NOMO-1 (cell line): ENCODE data around the gene FABP7.
"Not testable (repeated sequence)": the region's sequence is repeated elsewhere in the genome, so short reads cannot be mapped to it uniquely, and the experiment has no call there.

Experiments
- DNase-seq, 2 experiments: peaks; one replicate each; lab custom pipeline; 2025; ENCODE audit not compliant: unreplicated experiment in 2 of 2; lab: John Stamatoyannopoulos, UW

Gene FABP7

DNA sequence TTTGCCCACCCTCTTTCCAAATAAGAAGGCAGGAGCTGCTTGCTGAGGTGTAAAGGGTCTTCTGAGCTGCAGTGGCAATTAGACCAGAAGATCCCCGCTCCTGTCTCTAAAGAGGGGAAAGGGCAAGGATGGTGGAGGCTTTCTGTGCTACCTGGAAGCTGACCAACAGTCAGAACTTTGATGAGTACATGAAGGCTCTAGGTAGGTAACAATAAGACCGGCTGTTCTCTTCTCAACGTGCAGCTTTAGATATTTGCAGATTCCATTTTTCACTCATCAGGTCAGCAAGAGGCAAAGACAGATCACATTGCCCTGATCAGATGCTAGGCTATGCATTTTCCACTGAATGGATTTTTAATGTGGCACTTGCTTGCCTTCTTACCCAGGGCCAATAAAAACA is at the start of gene FABP7:
Gene FABP7 (plus strand): TSS at position 50 of the 400 bp plus-strand sequence. CDS start 79 bp downstream, at position 129.
- no peak for DNase-seq

DNA sequence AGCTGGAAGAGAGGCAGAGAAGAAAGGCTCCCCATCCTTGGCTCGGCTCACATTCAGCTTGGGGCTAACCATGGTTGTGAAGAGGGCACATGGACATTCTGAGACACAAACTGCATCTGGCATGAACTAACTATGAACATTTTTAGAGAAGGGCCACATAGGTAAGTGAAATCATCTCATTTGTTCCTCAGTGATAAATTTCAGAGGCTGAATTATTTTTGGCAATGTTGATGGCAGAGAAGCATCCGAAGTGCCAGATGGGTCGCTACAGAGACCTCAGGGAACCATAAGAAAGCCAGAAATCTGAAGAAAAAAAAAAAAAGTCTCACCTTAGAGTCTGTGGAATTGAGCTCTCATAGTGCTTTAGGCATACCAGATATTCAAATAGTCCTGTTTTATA is 49.2 kb upstream of the FABP7 start:
- DNase-seq = no peak

DNA sequence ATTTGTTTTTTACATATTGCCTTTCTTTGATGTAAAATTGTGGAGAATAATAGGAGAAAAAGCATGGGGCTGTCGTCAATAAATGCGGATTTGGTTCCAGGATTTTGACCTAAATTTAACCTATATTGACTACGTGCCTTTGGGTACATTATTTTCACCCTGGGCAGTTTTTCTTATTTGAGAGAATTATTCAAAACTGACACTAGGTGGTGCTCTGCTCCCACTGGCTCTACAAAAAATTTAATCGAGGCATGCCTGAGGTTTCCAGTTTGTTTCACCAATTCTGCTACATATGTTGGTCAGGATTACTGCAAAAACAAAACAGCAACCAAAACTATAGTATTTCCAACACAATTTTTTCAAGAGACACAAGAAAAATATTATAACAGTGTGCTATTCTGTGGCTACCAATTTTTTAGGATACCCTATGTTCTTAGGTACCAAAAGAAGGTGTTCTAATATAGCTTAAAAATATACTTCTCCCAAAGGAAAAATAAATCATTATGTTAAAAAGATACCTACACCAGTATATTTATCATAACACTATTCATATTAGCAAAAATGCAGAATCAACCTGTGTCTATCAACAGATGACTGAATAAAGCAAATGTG is 48.6 kb upstream of the FABP7 start:
- DNase-seq = peak; percentile 28 to 57

DNA sequence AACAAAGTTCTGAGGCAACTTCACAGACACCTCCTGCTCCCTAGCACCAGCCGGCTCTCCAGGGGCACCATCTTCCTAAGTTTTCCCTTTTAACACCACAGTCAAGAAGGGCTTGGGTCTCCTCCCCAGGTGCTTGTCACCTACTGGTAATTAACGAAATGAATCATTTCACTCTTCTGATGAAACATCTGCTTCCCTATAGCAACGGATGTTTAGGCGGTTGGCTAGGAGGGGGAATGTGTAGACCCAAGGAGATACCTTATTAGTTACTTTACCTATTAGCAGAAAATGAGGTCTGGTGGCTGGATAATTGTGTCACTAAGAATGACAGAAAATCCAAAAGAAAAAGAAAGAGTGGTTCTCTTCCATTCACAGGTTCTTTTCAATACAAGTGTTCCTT is 46.3 kb upstream of the FABP7 start:
- DNase-seq = peak in 1 of 2 experiments; percentile 41

DNA sequence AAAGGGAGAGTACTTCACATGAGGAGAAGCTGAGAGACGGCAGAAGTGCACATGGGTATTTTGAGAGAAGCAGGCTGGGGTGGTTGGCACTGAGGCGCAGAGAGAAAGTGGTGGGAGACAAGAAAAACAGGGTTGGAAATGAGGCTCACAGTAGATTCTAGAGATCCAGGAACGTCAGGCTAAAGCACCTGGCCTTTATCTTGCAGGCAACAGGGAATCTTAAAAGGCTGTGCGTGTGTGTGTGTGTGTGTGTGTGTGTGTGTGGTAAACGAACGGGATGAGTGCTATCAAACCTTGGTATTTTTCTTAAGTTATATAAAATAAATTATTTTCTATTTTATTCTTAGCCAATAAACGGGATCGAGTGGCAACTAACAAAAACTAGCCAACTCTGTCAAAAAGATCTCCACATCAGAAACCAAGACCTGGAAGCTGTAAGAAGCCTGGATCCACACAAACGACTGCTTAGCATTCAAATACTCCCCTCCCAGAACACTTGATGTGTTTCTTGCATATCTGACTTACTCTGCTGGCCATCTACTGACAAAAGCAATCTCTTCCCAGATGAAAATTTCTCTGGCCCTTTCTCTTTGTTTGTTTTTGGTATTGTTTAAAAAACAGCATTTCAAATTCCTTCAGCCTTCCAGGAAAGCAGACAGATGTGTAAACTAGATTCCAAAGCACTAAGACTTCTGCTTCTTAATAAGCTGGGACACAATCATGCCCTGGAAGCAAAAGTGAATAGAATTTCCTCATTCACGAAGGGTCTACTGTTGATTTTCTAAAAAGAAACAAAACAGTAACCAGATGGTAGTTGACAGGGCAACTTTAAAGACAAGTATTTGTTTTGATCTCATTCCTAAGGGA is 44.8 kb upstream of the FABP7 start:
- no peak for DNase-seq

DNA sequence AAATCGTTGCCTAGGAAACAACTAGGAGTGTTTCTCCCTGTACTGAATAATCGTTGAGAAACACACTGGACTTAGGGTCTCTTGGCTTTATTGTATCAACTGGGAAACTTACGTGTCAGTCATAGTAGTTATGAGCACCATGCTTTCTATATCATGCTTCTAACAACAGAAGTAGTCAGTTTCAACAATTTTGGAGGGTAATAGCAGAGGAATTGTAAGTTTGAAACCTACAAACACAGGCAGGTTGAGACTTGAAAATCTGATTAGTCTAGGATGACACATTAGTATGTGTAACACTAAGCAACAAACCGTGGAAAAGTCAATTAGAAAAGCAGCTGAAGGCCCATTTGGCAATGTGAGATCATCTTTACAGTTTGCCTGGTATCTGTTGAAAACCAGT is 43.9 kb upstream of the FABP7 start:
- no peak for DNase-seq

DNA sequence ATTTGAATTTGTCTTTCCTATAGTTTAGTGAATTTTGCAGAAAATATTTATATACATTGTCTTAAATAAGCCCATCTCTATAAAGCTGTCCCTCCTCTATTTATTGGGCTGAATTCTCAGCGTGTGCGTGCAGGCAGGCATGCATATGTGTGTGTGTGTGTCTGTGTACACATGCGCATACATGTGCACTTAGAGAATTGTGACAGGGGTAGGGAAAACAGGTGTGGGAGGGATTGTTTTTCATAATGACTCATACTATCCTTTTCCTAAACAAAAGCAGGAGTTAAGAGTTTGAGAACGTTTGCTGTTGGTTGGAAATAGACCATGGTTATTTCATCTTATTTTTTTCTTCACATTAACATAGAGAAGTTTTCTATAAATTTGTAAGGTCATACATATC is 43.4 kb upstream of the FABP7 start:
- DNase-seq = no peak

DNA sequence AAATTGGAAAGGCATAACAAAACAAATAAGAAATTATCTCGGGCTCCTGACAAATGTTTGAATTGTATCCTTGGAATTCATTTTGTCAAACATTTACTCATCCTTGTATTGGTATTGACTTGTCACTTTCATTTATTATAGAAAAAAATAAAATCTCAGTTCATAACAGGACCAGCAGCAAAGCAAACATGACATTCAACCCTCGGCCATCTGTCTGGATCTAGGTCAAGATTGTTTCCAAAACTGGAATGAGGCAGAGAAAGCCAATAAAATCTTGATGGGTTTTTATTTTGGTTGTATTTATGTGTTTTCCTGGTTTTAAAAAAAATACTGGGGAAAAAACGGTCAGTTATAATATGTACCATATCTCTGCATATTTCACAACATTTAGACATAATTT is 42.9 kb upstream of the FABP7 start:
- DNase-seq = no peak

DNA sequence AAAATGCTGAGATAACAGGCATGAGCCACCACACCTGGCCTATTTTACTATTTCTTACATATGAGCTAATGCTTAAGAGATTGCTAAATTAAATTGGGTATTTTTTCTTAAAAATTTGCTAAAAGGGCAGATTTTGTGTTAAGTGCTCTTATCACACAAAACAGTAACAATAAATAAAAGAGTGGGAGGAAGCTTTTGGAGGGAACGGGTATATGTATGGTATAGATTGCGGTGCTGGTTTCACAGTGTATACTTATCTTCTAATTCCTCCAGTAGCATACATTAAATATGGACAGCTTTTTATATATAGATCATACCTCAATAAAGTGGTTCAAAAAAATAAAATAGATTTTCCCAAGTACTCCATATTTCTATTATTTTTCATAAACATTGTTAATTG is 39.4 kb upstream of the FABP7 start:
- no peak for DNase-seq

DNA sequence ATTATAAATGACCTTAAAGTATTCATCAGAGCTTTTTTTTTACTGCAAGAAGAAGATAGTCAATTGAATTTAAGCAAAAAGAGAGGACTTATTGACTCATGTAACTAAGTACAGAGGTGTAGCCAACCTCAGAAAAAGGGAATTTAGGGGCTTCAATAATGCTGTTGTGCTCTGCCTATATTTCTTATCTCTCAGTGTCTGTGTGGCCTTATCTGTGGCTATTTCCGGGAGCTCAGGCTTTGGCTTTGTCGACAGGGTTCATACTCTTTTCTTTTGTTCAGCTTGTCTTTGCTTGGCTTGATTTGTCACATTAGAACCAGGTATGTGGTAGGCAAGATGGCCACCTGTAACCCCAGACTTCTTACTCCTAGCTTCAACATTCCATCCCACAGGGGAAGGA is 38.6 kb upstream of the FABP7 start:
- no peak for DNase-seq

DNA sequence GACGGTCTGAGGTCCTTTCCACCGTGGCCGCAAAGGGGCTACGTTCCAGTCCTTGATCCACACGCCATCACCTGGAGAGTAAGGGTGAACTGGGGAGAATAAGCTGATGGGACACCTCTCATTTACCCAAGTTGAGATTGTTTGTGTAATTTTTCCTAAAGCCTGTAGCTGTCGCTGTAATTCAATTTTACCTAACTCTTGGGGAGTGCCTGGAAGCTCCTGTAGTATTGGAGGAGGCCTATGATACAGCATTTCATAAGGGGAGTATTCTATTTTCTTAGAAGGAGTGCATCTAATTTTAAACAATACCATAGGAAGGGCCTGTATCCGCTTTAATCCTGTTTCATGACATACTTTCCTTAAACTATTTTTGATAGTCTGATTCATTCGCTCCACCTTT is 35.3 kb upstream of the FABP7 start:
- DNase-seq = peak in 1 of 2 experiments; percentile 24

DNA sequence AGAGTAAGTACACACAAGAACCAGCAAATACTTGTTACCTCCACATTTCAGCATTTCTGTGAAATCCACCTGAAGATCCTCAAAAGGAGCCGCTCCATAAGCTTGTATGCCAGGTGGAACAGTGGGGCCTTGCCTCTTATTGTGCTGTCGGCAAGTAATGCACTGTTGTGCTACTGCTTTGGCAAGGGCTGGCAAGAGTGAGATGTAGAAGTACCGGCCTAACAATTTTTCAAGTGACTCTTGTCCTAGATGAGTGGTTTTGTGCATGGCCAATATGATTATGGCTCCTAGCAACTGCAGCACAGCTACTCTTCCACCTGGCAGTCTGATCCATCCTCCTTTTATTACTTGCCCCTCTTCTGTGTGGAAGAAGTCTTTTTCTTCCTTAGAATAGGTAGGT is 34.7 kb upstream of the FABP7 start:
- DNase-seq = not testable (repeated sequence)

DNA sequence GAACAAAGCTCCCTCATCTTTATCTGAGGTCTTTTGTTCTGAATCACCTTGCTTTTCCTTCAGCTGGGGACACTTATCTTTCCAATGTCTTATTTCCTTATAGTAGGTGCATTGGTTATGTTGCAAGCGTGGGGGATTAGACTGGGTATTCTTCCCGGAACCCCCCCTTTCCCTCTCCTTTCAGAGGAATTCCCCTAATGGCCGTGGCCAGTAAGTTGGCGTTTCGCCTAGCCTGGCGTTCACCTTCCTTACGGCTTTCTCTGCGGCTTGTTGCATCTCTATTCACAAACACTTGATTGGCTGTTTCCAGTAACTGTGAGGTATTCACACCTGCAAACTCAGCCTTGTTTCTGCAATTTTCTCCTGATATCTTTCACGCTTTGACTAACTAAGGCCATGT is 32.8 kb upstream of the FABP7 start:
- DNase-seq = no peak

DNA sequence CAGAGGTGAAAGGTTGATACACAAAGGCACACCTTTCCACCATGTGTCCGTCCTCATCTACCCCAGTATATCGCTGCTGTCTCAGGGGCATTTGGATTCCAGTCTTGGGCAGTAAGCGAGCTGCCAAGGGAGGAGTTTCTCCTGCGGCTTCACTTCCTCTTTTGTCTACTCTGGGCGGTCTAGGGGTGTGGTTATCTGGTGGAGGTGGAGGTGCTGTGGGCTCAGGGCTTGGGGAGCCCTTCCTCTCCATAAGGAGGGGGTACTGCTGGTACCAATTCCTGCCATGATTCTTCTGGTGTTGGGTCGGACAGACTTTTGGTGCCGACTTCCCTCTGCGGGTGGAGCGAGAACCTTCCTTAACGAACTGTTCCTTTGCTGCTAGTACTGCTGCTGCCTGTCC is 31.9 kb upstream of the FABP7 start:
- peak; percentile 76 to 77 for DNase-seq

DNA sequence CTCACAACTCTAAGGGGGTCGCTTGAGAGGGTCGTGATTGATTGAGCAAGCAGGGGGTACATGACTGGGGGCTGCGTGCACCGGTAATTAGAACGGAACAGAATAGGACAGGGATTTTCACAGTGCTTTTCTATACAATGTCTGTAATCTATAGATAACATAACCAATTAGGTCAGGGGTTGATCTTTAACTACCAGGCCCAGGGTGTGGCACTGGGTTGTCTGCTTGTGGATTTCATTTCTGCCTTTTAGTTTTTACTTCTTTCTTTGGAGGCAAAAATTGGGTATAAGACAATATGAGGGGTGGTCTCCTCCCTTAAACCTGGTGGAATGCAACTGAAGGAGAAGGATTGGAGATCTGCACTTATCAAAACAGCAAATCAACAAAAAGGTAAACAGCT is 30.6 kb upstream of the FABP7 start:
- not testable (repeated sequence) for DNase-seq

DNA sequence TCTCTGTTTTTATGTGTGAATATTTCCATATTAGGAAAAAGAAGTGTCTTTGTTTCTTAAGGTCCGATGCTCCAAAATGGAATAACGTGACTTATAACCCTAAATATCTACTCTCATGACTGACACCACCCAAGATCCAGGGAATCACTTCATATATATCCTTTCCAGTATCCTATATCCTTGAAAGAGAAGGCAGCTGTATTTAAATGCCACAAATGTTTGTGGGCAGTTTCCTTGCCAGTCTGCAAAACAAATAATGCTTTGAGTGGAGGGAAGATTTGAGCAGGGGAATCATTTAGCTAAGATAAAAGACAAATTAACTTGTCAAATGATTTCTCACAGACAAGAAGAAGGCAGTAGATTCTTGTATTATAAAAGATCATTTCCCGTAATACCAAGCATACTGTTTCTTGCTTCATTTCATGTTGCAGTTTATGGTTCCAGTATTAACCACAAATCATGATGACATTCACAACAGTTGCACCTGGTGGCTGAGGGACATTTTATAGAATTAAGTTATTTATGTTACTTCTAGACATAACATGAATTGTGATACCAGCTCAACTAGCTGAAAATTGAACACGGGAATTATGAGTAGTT is 30.0 kb upstream of the FABP7 start:
- peak in 1 of 2 experiments; percentile 45 for DNase-seq

DNA sequence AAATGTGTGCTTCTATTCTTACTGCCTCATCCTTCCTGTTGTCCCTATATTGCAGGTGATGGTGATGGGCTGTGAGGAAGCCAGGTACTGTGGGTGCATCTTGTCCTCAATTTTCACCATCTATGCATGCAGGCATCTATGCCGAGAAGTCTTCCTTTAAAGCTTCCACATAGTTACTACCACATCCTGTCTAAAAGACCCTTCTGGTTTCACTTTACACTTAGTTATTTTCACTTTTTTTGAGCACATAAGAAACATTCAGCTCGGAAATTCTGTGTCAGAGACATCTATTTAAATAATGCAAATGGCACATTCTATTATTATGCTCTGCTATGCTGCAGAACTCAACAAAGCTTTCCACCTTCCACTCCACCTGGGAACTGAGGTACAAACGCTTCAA is 28.2 kb upstream of the FABP7 start:
- DNase-seq = peak in 1 of 2 experiments; percentile 32

DNA sequence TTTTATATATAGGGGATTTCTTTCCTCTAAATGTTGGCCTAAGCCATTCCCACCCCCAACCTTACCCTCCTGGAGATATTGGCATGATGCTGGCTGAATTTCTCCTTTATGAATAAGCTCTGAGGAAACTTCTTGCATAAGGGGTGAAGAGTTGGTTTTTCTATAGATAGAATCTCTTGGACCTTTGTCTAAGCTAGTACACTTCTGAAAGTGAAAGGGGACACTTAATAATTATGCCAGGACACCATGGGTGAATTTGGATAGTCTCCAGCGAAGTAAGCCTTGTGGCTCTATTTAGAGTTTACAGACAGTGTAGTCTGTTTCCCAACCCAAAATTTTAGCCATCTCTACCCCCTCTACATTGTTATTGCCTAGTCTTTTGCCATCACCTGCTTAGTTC is 27.1 kb upstream of the FABP7 start:
- DNase-seq = peak; percentile 30 to 80

DNA sequence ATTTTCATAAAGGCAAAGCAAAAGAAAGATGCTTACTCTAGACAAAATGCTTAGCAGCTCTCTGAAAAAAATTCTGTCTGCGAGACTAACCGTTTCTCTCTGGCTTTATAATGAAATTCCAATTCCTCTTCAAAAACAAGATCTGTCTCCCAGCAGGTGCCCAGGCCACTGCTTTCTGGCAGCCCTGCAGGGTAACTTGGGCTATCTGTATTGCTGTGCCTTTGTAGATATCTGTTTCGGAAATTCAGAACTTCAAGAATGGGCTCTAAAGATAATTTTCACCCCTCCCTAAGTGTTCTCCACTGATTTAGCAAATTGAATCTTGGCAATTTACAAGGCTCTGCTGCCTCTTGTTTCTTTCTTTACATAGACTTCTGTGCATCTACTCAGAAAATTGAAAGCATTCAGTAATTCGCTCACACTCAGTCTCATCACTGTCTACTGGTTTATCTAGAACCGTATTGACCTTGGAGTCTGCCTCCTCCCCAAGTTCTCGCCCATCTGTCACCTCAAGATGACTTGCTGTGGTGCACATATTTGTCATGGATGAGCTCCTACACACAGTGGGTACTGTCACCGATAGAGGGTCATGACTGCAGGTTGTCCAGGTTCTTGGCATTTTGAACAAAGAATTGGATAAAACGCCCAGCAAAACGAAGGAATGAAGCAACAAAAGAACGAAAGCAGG is 26.4 kb upstream of the FABP7 start:
- no peak for DNase-seq

DNA sequence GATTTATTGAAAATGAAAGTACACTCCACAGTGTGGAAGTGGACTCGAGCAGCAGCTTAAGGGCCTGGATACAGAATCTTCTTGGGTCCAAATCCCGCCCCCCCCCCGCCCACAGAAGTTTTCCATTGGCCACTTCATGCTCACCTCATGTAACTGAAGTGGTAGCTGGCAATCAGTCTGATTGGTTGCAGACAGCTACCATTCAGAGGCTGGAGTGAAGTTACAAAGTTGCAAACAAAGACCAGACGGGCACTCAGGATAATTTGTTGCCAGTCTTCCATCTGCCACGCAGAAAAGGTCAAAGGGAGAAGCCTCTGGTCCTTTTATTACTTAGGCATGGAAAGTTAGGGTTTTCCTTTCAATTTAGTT is 25.8 kb upstream of the FABP7 start:
- no peak for DNase-seq

DNA sequence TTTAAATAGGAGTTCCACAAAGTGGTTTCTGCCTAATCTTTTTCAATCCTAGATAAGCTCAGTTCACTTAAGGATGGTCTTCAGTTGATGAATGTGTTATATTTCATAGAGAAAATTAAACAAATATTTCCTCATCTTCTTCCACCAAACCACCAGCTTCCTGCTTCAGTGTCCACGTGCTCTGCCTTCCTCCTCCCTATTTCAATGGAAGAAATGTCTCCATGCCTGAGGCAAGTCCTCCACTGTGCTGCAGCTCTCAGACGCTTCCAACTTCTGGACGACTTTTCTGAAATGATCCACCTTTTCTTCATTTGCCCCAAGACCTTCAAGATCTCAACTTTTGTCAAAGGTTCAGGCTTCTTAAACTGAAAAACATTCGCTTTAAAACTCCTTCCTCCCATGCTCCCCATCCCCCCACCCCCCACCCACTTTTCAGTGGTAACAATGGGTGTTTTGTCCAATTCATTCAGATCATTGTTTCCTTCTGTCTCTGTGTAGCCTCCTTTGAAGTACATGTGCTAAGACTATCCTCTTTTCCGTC is 25.3 kb upstream of the FABP7 start:
- DNase-seq = peak in 1 of 2 experiments; percentile 29
